IMR-90 (cell line): ENCODE measurements around the gene CUEDC2. TPM values are rescaled to one million over a fixed set of nuclear protein-coding genes. Genes with fewer than 3 reads are reported as not detected.
"Not testable (repeated sequence)": the region's sequence is repeated elsewhere in the genome, so short reads cannot be mapped to it uniquely, and the experiment has no call there.

Source experiments
- ATAC-seq: fragments of 200-7000 bp; cut with Tn5 transposase; 2 replicates; pipeline ENCODE4 v1.9.1; 2020; ENCODE audit warnings: low read depth, mild to moderate bottlenecking, moderate library complexity
- BruUV-seq: library from RNA; stranded (reverse); fragments of 400-500 nt; replicated peaks from 2 replicates; lab custom pipeline; 2021; lab: Mats Ljungman, UMichigan
- CTCF ChIA-PET: fragments of 300-600 bp; formaldehyde crosslinking; extraction: SDS; loops from one replicate; lab custom pipeline; 2021; ENCODE audit warnings: antibody characterized with exemption; lab: Yijun Ruan, JAX
- POLR2A ChIA-PET: fragments of 300-600 bp; sonication (Branson Sonifier 250); formaldehyde crosslinking; loops from one replicate; lab custom pipeline; 2022; ENCODE audit warnings: antibody characterized with exemption; ENCODE audit not compliant: unreplicated experiment; lab: Charles Lee
- DNase-seq: peaks from one replicate; pipeline ENCODE4 v3.0.0; 2013
- H2AFZ ChIP-seq: replicated peaks from 2 replicates; pipeline ENCODE3; 2013; ENCODE audit warnings: low read length, mild to moderate bottlenecking; ENCODE audit not compliant: poor library complexity
- H2AK5ac ChIP-seq: 2 replicates; pipeline ENCODE4 v1.6.1; 2013; ENCODE audit warnings: low read depth, low read length, inconsistent platforms
- H2AK9ac ChIP-seq: replicated peaks from 2 replicates; pipeline ENCODE3; 2013; ENCODE audit warnings: mild to moderate bottlenecking, low read depth, low read length, moderate library complexity; ENCODE audit not compliant: poor library complexity
- H2BK120ac ChIP-seq: 2 replicates; pipeline ENCODE4 v1.6.1; 2013; ENCODE audit warnings: low read depth, low read length, inconsistent platforms
- H2BK15ac ChIP-seq: 3 replicates; pipeline ENCODE4 v1.6.1; 2013; ENCODE audit warnings: low read depth, low read length, inconsistent platforms
- H2BK20ac ChIP-seq: 2 replicates; pipeline ENCODE4 v1.6.1; 2013; ENCODE audit warnings: low read depth, mild to moderate bottlenecking, inconsistent platforms, low read length, moderate library complexity
- H2BK5ac ChIP-seq: 2 replicates; pipeline ENCODE4 v1.6.1; 2013; ENCODE audit warnings: mild to moderate bottlenecking, low read depth, low read length, inconsistent platforms; ENCODE audit not compliant: poor library complexity, severe bottlenecking
- H3K14ac ChIP-seq: replicated peaks from 2 replicates; pipeline ENCODE4 v1.6.1; 2013; ENCODE audit warnings: low read depth, low read length, inconsistent platforms
- H3K18ac ChIP-seq: 2 replicates; pipeline ENCODE4 v1.6.1; 2013; ENCODE audit warnings: low read depth, low read length, control low read depth
- H3K23ac ChIP-seq: 2 replicates; pipeline ENCODE4 v1.6.1; 2013; ENCODE audit warnings: low read depth, low read length, inconsistent platforms
- H3K27ac ChIP-seq: 2 replicates; pipeline ENCODE4 v1.5.1; 2013; ENCODE audit warnings: mild to moderate bottlenecking, control low read depth, low read length; ENCODE audit not compliant: insufficient read depth
- H3K27me3 ChIP-seq: 2 replicates; pipeline ENCODE4 v1.6.1; 2013; ENCODE audit warnings: low read length; ENCODE audit not compliant: control insufficient read depth, insufficient read depth
- H3K36me3 ChIP-seq: 2 replicates; pipeline ENCODE4 v1.6.1; 2013; ENCODE audit warnings: low read length, mixed read lengths; ENCODE audit not compliant: control insufficient read depth, insufficient read depth
- H3K4ac ChIP-seq: 2 replicates; pipeline ENCODE4 v1.6.1; 2013; ENCODE audit warnings: low read depth, low read length, inconsistent platforms
- H3K4me1 ChIP-seq: 2 replicates; pipeline ENCODE4 v1.6.1; 2013; ENCODE audit warnings: low read length, mixed read lengths; ENCODE audit not compliant: control insufficient read depth, insufficient read depth
- H3K4me2 ChIP-seq: 2 replicates; pipeline ENCODE4 v1.6.1; 2013; ENCODE audit warnings: low read depth, mild to moderate bottlenecking, control low read depth, low read length, moderate library complexity
- H3K4me3 ChIP-seq: 2 replicates; pipeline ENCODE4 v1.5.1; 2013; ENCODE audit warnings: low read depth, mild to moderate bottlenecking, control low read depth, low read length, moderate library complexity; ENCODE audit not compliant: insufficient read depth
- H3K56ac ChIP-seq: 2 replicates; pipeline ENCODE4 v1.6.1; 2013; ENCODE audit warnings: low read length, inconsistent platforms; ENCODE audit not compliant: insufficient read depth; ENCODE audit errors: extremely low read depth
- H3K79me1 ChIP-seq, 2 experiments: 2 replicates each; pipeline ENCODE4 v1.6.1; 2013; ENCODE audit warnings: low read length in 2 of 2, inconsistent platforms in 1 of 2, low read depth in 1 of 2
- H3K9ac ChIP-seq: 2 replicates; pipeline ENCODE4 v1.6.1; 2013; ENCODE audit warnings: low read depth, low read length, control low read depth
- H3K9me1 ChIP-seq: 2 replicates; pipeline ENCODE4 v1.6.1; 2013; ENCODE audit warnings: low read length, inconsistent platforms; ENCODE audit not compliant: insufficient read depth
- H3K9me3 ChIP-seq: 2 replicates; pipeline ENCODE4 v1.6.1; 2013; ENCODE audit warnings: low read length; ENCODE audit not compliant: control insufficient read depth, insufficient read depth
- H4K20me1 ChIP-seq: 2 replicates; pipeline ENCODE4 v1.6.1; 2013; ENCODE audit warnings: low read length, inconsistent platforms; ENCODE audit not compliant: insufficient read depth
- H4K5ac ChIP-seq: 2 replicates; pipeline ENCODE4 v1.6.1; 2013; ENCODE audit warnings: mild to moderate bottlenecking, low read depth, low read length, control low read depth
- H4K8ac ChIP-seq, 2 experiments: 2 replicates each; pipeline ENCODE4 v1.6.1; 2013; ENCODE audit warnings: low read depth in 2 of 2, low read length in 2 of 2, control low read depth in 1 of 2, inconsistent platforms in 1 of 2
- H4K91ac ChIP-seq: 2 replicates; pipeline ENCODE4 v1.6.1; 2013; ENCODE audit warnings: low read depth, low read length, inconsistent platforms; ENCODE audit not compliant: insufficient read depth
- CEBPB ChIP-seq: IDR thresholded peaks from 2 replicates; pipeline ENCODE4 v1.6.1; 2012; ENCODE audit warnings: low read depth, low read length, improper control_type of control experiment
- FOS ChIP-seq: fragments of 150-350 bp; IDR thresholded peaks from 2 replicates; pipeline ENCODE4 v1.6.1; 2016; ENCODE audit warnings: low read depth, low read length
- whole genome bisulfite sequencing, 2 experiments: methylation state at CpG; one replicate each; pipeline versions ENCODE4 v1.1.5 to v1.1.7; 2013; ENCODE audit warnings: missing lambda C conversion rate in 2 of 2; ENCODE audit not compliant: insufficient read length in 1 of 2; ENCODE audit errors: extremely low coverage in 2 of 2; 5-methylcytosine and 5-hydroxymethylcytosine counted together
- dilution Hi-C: fragments of 300-500 bp; cut with HindIII; formaldehyde crosslinking; loops from one replicate; pipeline ENCODE4 v1.14.3; 2018; ENCODE audit warnings: low sequenced_read_pairs; ENCODE audit not compliant: unreplicated experiment
- in situ Hi-C: fragments of 300-500 bp; cut with MboI; formaldehyde crosslinking; loops from 3 replicates; pipeline ENCODE4 v1.14.3; 2019; ENCODE audit warnings: low sequenced_read_pairs, inconsistent platforms, mixed read lengths
- intact Hi-C: fragments of 100-400 bp; cut with micrococcal nuclease; formaldehyde crosslinking; loops from 2 replicates; pipeline ENCODE4 v1.10.0; 2022
- polyA plus RNA-seq, 3 experiments: library from polyadenylated mRNA; depleted of rRNA; stranded (reverse); fragments of >200 nt; gene quantifications; 2 replicates each; pipeline ENCODE4 v1.2.3, GENCODE V29; 2012; ENCODE audit warnings: low replicate concordance in 1 of 3
- total RNA-seq: library from RNA; depleted of rRNA; stranded (reverse); fragments of >200 nt; gene quantifications from 2 replicates; pipeline ENCODE4 v1.2.3, GENCODE V29; 2012
- TF ChIP-seq, protein P1 (sequence below): fragments of 150-350 bp; IDR thresholded peaks from 2 replicates; pipeline ENCODE4 v1.6.1; 2016; ENCODE audit warnings: low read depth, mild to moderate bottlenecking, low read length, moderate library complexity, borderline replicate concordance

Gene CUEDC2
- total and polyA plus RNA-seq, 2 of the 4 experiments (the other 2 are of a cell fraction): 55.7 to 84.9 TPM

- Histone ChIP-seq H3K4me2 (no peak overlapping the region), H3K4me3 (no peak overlapping the region), H4K91ac (peak overlapping the region; percentile 83), H3K4ac (peak overlapping the region; percentile 92), H4K20me1 (no peaks in the 10 kb centered on the region; the same call in 1 of the 2 replicates), H3K4me1 (peaks cover 12% of the 10 kb centered on the region), H2AK9ac (peak overlapping the region; percentile 70), H3K56ac (peak overlapping the region; percentile 22), H3K9me3 (no peaks in the 10 kb centered on the region), H4K5ac (peak overlapping the region; percentile 87), H3K23ac (peak overlapping the region; percentile 44; the same call in 1 of the 2 replicates), H3K27me3 (no peaks in the 10 kb centered on the region), H2AFZ (peak overlapping the region; percentile 81), H2AK5ac (peak overlapping the region; percentile 63), H3K9me1 (peaks cover 17% of the 10 kb centered on the region), H3K36me3 (no peaks in the 10 kb centered on the region), H2BK15ac (peak overlapping the region; percentile 45; the same call in 2 of the 3 replicates), H3K14ac (peak overlapping the region; percentile 85), H3K18ac (peak overlapping the region; percentile 48), H2BK20ac (peak overlapping the region; percentile 88), H2BK120ac (peak overlapping the region; percentile 93), H3K79me1 (no peaks in the 10 kb centered on the region; a peak in 2 of 4 replicates), H2BK5ac (peak overlapping the region; percentile 76), H3K27ac (peak overlapping the region; percentile 71), H3K9ac (no peak overlapping the region), H4K8ac (peak overlapping the region; percentile 56 to 92)
- whole genome bisulfite sequencing, 2 experiments: 50% methylated on average over 1 of the region's 7 CpGs; no CpG with 5 or more reads in 1 of the 2 experiments
- intact Hi-C loops (no loop called here), in situ Hi-C loops (no loop called here), dilution Hi-C loops (no loop called here)
- DNase-seq: peak; percentile 93
- ChIA-PET CTCF (interaction anchor here (0.6 kb wide), 1 partner anchor 376 kb away, joined by 3 read pairs; no protein-coding TSS in a partner anchor), POLR2A (no interaction called here)
- BruUV-seq: no TSS peak
- TF ChIP-seq, protein P1, sequence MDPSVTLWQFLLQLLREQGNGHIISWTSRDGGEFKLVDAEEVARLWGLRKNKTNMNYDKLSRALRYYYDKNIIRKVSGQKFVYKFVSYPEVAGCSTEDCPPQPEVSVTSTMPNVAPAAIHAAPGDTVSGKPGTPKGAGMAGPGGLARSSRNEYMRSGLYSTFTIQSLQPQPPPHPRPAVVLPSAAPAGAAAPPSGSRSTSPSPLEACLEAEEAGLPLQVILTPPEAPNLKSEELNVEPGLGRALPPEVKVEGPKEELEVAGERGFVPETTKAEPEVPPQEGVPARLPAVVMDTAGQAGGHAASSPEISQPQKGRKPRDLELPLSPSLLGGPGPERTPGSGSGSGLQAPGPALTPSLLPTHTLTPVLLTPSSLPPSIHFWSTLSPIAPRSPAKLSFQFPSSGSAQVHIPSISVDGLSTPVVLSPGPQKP: no peak
- TF ChIP-seq CEBPB (peak; percentile 99), FOS (peak; percentile 61; the same call in 1 of the 2 replicates)
- peak; percentile 73 for ATAC-seq
These were observed 23.6 kb upstream of the CUEDC2 start for GRCh38 chr10:102455893-102456471.

- Histone ChIP-seq H2BK20ac (peak overlapping the region; percentile 65), H4K91ac (peak overlapping the region; percentile 46; the same call in 1 of the 2 replicates), H2BK120ac (peak overlapping the region; percentile 83), H3K9me1 (peaks cover 14% of the 10 kb centered on the region), H2BK15ac (peak overlapping the region; percentile 58; the same call in 1 of the 3 replicates), H2AK5ac (0 out of 2 replicates have a peak overlapping the region, but pooled peaks have one; percentile 57), H2AK9ac (peak overlapping the region; percentile 31), H2BK5ac (peak overlapping the region; percentile 28), H3K4ac (peak overlapping the region; percentile 66; the same call in 1 of the 2 replicates), H4K8ac (peak overlapping the region in 1 of 2 experiments; percentile 14; a peak in 1 of 4 replicates), H3K4me1 (peaks cover 13% of the 10 kb centered on the region)
- H3K23ac ChIP-seq, DNase-seq, H3K9me3 ChIP-seq, H3K79me1 ChIP-seq, H4K5ac ChIP-seq, H3K4me3 ChIP-seq, H3K9ac ChIP-seq, dilution Hi-C loops, BruUV-seq, H2AFZ ChIP-seq, POLR2A ChIA-PET, H3K27me3 ChIP-seq, H3K27ac ChIP-seq, H3K18ac ChIP-seq, CTCF ChIA-PET, H3K14ac ChIP-seq, H3K56ac ChIP-seq, H3K36me3 ChIP-seq, intact Hi-C loops, ATAC-seq, H3K4me2 ChIP-seq, in situ Hi-C loops, H4K20me1 ChIP-seq: not testable (repeated sequence)
- 72% methylated on average over 4 of the region's 13 CpGs; no CpG with 5 or more reads in 1 of the 2 experiments for WGBS, 2 experiments
These were observed 22.5 kb upstream of the CUEDC2 start for GRCh38 chr10:102454662-102455487.
